ELR (cell line): ENCODE data around the gene ECE2.

Experiments used
- DNase-seq: peaks from one replicate; pipeline ENCODE4 v3.0.0-alpha.2; 2015; ENCODE audit warnings: low read depth

Gene ECE2

DNA sequence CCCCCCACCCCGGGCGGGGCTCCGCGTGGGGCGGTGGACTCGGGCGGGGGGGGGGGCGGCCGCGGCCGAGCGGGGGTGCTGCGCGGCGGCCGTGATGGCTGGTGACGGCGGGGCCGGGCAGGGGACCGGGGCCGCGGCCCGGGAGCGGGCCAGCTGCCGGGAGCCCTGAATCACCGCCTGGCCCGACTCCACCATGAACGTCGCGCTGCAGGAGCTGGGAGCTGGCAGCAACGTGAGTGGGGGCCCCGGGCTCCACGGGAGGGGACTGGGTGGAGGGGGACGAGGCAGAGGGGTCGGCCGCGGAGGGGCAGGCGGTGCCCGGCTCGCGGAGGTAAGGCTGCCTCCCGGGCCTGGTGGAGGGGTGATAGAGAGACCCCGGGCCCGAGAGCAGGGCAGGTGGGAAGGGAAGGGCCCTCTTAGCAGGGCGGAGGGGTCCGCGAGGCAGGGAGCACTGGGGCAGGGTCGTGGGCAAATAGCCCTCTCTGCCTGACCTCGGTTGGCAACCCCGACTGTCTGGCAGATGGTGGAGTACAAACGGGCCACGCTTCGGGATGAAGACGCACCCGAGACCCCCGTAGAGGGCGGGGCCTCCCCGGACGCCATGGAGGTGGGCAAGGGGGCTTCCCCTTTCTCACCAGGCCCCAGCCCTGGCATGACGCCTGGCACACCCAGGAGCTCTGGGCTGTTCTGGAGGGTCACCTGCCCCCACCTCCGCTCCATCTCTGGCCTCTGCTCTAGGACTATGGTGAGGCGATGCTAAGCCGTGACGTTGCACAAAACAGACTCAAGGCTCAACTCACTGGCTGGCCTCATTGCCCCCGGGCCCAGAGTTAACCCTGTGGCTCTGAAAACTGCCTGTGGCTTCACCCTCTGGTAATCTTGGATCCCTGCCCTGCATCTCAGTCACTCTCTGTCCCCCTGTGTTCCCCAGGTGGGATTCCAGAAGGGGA is at the start of gene ECE2:
TSS of gene ECE2 (plus strand) at position 62 of the 950 bp plus-strand sequence. CDS start at position 194, 132 bp downstream.
- no peak for DNase-seq

DNA sequence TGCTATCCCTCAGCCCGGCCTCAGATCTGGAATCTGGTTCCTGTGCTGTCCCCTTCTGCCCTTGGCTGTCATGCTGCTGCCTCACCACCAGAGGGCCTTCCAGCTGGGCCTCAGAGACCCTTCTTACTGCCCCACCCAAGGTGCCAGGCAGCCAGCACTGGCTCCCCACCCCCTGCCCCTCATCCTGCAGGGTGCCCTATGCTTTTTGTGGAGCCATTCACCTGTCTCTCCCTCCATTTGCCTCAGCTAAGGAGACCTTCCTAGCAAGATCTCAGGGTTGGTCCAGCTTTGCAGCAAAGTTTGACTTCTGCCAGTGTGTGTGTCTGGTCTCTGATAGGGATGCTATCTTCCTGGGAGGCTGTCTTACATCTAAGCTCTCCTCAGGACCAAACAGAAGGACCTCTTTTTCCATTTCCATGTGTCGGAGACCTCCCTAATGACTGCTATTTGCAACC is 48.3 kb upstream of the ECE2 start:
- DNase-seq, result peak; percentile 47

DNA sequence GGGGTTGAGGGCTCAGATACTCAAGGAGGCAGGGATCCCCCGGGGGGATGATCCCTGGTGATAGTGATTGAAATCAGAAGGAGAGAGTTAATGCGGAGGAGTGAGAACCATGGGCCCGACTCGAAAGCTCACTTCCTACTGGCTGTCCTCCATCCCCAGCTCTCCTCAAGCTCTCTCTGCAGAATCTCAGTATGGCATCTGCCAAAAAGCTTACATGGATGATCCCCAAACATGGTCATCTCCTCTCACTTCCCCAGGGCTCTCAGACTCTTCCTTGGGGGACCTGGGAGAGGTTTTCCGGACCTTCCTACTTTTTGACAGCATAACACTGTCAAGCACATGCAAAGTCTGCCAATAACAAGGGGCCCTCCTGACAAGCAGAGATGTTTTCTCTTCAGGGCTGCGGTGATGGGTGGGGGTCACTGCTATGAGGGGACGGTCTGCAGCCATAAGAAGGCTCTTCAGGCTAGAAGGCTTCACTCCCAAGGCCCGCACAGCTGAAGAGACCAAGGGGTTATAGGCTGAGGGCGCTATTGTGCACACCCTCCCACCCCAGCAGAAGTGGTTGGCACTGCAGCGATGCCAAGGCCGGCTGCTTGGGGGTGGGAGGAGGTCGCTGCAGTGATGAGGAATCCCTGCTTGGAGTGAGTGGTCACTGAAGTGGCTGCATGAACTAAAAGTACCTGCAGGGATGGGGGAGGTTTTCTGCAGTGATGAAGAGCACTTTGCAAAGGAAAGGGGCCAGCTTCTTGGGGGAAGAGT is 47.3 kb upstream of the ECE2 start:
- DNase-seq, result no peak

DNA sequence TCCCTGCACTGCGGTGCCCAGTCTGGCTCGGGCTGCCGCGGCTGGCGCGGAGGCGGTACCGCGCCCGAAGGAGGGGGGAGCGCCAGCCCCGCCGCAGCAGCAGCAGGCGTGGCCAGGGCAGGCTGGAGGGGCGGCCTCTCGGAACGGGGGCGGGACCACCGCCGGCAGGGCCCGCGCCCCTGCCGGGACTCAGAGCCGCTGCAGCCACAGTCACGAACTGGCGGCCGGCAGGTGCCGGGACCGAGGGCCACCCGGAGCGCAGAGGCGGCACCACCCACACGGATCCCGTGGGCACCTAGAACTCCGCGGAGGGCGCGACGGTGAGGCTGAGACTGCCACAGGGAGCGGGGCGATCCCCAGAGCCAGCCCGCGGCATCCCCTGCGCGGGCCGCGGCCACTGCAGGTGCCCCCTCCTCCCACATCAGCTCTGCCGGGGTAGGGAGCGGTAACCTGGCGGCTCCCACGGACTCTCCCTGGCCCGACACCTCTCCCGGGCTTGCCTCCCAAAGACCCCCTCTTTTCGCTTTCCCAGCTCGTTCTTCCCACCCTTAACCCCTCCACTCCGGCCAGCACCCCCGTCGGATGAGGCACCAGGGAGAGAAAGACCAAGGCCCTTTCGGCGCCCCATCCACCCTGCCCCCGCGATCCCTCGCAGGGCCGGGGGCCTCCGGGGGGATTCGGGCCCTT is 46.3 kb upstream of the ECE2 start, which contains the start of gene VWA5B2:
TSS of gene VWA5B2 (plus strand) at position 192 of the 687 bp plus-strand sequence. CDS start 944 bp downstream, outside the sequence.
- DNase-seq, result peak; percentile 72

DNA sequence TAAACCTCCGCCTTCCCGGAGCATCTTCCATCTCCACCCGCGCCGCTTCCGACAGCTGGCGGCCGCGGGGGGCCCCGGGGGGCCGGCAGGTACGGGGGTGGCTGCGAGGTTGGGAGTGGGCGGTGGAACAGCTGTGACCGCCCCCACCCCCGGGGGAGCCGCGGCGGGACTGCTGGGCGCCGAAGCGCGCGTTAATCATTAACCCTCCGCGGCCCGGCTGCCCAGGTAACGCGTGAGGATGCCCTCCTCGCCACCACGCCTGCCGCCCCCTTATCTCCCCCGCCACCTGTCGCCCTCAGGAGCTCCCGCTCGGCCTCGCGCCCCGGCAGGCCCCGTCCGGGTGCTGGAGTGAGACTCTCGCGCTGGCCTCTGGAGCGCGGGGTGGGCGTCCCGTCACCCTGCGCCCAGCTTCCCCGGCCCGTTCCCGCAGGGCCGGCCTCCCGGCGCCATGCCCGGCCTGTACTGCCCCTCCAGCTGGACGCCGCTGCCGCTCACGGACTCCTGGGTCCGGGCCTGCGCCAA is 45.7 kb upstream of the ECE2 start:
- no peak for DNase-seq

DNA sequence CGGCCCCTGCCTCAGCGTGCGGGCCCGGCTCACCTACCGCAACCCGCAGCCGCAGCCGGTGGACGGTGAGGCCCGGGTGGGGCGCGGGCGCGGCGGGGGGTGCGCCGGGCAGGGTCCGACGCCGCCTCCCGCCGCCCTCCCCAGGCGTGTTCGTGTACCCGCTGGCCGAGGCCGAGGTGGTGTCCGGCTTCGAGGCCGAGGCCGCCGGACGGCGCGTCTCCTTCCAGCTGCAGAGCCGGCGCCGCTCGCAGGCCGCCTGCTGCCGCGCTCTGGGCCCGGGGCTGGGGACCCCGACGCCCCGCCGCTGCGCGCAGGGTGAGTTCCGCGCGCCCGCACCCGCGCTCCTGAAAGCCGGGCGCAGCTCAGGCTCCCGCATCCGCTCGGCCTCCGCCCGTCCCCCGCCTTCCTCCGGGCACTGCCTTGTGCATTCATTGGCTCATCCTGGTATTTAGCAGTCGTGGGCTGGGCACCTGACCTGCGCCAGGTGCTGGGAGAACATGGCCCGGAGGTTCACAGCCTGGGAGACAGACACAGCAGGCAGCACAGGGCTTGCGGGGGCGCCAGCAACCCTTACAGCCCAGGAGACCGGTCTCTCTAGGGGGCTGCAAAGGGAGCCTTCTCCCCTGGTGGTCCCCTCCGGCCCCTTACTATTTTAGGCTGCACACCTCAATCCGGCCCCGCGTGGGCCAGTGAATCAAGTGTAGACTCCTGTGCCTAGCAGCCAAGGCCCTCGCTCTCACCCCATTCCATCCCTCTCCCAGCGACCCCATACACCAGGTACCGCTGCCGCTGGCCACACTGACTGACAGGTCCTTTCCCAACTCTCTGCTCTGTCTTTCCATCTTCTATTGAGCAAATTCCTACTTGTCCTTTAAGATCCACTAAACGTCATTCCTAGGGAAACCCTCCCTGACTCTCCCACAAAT is 45.0 kb upstream of the ECE2 start:
- DNase-seq, result no peak

DNA sequence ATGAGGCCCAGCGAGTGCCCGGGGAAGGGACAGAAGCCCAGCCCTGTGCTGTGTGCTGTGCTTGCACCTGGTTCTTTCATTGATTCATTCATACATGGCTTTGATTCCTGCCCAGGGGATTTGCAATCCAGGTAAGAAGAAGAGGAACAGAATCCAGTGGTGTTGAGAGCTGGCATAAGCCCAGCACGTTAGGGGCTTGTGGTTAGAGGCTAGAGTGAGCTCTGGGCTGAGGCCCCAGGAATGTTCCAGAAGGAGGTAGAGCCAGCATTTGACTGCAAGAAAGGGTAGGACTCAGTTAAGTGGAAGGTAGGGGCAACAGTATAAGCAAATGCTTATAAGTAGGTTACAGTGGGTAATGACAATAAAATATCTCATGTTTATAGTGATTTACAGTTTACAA is 44.2 kb upstream of the ECE2 start:
- no peak for DNase-seq

DNA sequence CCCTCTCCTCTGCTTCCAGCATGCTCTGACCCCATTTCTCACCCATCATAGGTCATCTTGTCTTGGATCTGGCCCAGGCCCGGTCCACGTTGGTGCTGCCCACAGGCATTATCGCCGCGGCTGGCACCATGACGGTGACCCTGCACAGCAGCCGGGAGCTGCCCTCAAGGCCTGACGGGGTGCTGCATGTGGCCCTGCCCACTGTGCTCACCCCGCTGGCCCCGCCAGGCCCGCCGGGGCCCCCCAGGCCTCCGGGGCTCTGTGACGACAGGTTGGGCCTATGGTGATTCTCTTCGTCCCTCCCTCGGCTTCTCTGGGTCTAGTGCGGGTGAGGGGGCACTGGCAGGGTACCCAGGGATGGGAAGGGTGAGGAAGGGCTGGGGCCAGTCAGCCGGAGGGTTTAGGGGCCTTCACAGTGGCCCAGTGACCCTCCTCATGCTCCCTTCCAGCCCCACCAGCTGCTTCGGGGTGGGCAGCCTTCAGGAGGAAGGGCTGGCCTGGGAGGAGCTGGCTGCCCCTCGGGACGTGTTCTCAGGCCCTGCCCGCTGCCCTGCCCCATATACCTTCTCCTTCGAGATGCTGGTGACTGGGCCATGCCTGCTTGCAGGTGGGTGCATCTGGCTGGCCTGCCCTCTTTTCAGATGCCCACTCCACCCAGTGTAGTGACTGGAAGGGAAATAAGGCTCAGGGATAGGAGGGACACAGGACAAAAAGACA is 42.5 kb upstream of the ECE2 start:
- DNase-seq, result no peak

DNA sequence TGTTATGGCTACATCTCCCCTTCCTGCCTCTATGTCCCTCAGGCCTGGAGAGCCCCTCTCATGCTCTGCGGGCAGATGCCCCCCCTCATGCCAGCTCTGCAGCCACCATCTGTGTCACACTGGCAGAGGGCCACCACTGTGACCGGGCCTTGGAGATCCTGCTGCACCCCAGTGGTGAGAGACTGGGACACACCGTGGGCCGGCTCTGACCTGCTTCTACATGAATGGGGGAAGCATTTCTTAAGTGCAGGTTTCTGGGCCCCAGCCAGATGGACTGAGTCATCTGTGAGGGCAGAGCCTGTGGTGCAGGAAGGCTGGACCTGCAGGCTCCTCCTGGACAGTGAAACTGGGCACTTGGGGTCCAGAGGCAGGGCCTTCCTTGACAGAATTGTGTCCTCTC is 41.6 kb upstream of the ECE2 start:
- peak; percentile 91 for DNase-seq

DNA sequence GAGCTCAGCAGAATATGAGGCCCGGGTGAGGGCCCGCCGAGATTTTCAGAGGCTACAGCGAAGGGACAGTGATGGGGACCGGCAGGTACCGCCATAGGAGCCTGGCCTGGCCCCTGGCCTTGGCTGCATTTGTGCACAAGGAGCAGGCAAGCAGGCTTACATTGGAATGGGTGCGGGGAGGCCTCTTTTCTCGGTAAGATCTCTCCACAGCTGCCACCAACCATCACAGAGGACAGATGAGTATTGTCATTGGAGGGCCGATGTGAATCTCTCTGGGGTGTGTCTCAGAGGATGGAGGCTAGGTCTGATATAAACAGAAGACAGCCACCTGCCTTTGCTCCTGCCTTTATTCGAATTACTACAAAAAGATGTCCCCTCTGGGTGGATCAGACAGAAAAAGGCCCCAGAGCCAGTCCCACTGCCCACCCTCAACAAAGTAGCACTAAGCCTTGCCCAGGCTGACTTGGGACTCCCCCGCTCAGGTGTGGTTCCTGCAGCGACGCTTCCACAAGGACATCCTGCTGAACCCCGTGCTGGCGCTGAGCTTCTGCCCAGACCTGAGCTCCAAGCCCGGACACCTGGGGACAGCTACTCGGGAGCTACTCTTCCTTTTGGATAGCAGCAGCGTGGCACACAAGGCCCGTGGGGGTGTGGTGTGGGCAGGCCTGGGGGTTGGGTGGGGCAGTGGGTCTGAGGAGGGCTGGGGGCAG is 41.0 kb upstream of the ECE2 start:
- no peak for DNase-seq

DNA sequence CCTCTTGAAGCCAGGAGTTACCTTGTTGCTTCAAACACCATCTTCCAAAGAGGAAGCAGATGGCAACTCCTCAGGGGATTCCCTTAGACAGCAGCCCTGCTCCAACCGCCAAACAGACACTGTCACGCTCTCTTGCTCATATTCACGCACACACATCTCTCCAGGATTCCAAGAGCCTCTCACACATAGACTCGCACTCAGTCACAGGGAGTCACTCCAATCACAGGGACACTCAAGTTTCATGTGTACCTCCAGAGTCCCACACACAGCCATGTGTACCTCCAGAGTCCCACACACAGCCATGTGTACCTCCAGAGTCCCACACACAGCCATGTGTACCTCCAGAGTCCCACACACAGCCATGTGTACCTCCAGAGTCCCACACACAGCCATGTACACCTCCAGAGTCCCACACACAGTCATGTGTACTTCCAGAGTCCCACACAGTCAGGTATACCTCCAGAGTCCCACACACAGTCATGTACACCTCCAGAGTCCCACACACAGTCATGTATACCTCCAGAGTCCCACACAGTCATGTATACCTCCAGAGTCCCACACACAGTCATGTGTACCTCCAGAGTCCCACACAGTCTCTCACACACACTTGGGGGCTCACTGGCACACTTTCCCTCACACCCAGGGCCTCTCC is 40.3 kb upstream of the ECE2 start:
- DNase-seq, result no peak

DNA sequence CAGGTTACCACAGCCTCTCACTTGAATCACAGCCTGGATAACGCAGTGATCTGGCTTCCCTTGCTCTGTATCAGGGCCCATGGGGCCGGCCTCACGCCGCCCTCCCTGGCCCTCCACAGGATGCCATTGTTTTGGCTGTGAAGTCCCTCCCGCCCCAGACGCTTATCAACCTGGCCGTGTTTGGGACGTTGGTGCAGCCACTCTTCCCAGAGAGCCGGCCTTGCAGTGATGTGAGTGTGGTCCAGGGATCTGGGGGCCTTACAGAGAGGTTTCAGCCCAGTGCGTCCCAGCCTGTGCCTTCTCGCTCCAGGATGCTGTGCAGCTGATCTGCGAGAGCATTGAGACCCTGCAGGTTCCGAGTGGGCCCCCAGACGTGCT is 39.8 kb upstream of the ECE2 start:
- DNase-seq, result no peak

DNA sequence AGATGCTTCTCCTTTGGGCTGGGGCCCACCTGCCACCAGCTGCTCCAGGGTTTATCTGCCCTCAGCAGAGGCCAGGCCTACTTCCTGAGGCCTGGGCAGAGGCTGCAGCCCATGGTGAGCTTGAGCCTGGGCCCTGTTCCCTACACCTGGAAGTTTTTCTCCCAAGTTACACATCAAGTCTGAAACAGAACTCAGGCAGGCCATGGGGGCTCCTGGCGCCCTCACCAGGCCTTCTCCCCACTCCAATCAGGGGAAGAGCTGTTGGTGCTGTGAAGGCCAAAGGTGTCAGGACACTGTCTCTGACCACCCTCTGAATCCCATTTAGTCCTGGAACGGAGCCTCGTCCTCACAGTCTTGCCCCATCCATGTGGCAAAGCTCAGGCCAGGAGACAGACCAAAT is 39.2 kb upstream of the ECE2 start:
- DNase-seq, result no peak

DNA sequence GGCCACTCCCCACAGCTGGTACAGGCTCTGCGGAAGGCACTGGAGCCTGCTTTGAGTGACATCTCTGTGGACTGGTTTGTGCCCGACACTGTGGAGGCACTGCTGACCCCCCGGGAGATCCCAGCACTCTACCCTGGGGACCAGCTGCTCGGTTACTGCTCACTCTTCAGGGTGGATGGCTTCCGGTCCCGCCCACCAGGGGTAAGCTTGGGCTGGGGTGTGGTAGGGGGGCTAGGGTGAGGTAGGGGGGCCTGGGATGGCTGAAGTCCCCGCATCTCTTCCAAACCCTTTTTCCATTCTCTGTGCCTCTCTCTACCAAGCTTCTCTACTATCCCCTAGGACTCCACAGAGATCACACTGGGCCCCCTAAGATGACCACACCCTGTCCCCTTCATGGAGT is 38.6 kb upstream of the ECE2 start:
- no peak for DNase-seq

DNA sequence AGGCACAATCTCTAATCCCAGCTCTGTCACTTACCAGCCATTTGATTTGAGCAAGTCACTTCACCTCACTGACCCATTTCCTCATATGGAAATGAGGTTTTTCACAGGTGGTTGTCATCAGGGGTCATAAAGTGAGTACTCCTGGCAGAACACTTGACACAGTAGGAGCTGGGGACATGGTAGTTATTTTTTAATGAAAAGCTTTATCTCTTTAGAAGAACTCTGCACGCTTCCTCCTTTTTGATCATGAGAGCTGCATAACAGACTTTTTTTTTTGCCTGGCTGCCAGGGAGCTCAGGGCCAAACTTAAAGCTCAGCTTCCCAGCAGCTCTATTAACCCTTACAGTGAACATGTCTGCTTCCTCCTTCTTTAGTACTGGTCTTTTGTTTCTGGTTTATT is 38.0 kb upstream of the ECE2 start:
- DNase-seq, result no peak

DNA sequence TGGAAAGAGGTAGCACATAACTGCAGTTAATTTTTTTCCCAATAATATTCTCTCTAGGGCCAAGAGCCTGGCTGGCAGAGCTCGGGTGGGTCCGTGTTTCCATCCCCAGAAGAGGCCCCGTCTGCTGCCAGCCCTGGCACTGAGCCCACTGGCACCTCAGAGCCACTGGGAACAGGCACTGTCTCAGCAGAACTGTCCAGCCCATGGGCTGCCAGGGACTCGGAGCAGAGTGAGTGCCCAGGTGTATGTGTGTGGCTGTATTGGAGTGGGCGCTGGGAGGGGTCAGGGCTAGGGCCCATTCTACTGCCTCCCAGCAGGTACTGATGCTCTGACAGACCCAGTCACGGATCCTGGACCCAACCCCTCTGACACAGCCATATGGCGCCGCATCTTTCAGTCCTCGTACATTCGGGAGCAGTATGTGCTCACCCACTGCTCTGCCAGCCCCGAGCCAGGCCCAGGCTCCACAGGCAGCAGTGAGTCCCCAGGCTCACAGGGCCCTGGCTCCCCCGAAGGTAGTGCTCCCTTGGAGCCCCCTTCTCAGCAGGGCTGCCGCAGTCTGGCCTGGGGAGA is 37.5 kb upstream of the ECE2 start:
- DNase-seq, result no peak

DNA sequence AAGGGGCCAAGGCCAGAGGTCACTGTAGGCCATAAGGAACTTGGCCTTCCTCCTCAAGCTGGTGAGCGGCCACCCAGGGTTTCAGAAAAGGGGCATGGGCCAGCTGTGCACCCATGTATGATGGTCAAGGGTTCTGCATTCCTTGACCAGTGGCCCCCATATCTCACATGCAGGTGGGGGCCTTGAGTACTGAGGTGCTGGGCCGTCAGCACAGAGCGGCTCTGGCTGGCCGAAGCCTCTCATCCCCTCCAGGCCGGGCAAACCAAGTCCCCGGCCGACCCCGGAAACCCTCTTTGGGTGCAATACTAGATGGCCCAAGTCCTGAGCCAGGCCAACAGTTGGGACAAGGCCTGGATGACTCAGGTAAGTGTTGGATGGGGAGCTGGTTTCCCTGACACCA is 36.6 kb upstream of the ECE2 start:
- DNase-seq, result no peak

DNA sequence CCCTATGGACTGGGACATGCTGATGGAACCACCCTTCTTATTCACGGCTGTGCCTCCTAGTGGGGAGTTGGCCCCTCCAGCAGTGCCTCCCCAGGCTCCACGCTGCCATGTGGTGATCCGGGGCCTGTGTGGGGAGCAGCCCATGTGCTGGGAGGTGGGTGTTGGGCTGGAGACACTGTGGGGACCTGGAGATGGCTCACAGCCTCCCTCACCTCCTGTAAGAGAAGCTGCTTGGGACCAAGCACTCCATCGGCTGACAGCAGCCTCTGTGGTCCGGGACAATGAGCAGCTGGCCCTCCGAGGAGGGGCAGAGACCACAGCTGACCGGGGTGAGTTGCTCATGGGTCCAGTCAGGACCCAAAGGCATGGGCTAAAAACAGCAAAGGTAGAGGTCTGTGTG is 36.1 kb upstream of the ECE2 start:
- no peak for DNase-seq
